ENCODE data around the gene SLC12A1.

DNA sequence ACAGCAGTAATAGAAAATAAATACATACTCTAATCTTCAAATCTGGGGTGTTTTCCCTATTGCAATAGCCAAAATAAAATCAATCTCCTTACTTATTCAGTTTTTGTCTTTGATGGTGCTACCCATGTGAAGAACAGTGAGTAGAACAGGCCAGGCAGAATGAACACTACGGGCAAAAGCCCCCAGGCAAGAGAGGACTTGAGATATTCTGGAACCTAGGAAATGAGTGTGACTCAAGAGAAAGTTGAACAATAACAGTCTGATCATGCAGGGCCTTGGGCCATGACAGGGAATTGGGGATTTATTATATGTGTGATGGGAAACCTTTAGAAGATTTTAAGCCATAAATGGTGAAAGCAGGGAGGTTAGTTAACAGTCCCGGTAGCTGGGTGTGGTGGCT lies 111.1 kb downstream of the SLC12A1 start:
- no peak for TF ChIP-seq EZH2 (IDR thresholded peaks at IDR 0.05; ENCODE audit: borderline replicate concordance, low read length)
- TF ChIP-seq CTCF (conservative IDR thresholded peaks at IDR 0.05 in 1 of 2, IDR thresholded peaks at IDR 0.05 in 1 of 2; ENCODE audit: extremely low read depth in 1 of 2, insufficient read depth in 1 of 2, low read depth in 1 of 2, low read length in 2 of 2): no peak

Data from mammary epithelial cell (primary cell).